Trophoblast cell (in vitro differentiated cells and primary cell): ENCODE measurements around the gene SPI1.

ENCODE experiments used
- DNase-seq, 2 donors: peaks; one replicate each; pipeline ENCODE4 v3.0.0-alpha.2; 2016
- H2AFZ ChIP-seq: 2 replicates; pipeline ENCODE4 v1.6.1; 2013; ENCODE audit warnings: low read length, moderate library complexity, mild to moderate bottlenecking; ENCODE audit not compliant: insufficient read depth, poor library complexity
- H2AK5ac ChIP-seq: 2 replicates; pipeline ENCODE4 v1.6.1; 2013; ENCODE audit warnings: mild to moderate bottlenecking, low read length
- H2BK120ac ChIP-seq: 2 replicates; pipeline ENCODE4 v1.6.1; 2013; ENCODE audit warnings: low read length, mild to moderate bottlenecking, moderate library complexity; ENCODE audit not compliant: insufficient read depth, poor library complexity
- H2BK12ac ChIP-seq: 2 replicates; pipeline ENCODE4 v1.6.1; 2013; ENCODE audit warnings: mild to moderate bottlenecking, low read length, moderate library complexity
- H2BK5ac ChIP-seq: 2 replicates; pipeline ENCODE4 v1.6.1; 2013; ENCODE audit warnings: low read length, low read depth, moderate library complexity, mild to moderate bottlenecking; ENCODE audit not compliant: poor library complexity
- H3K14ac ChIP-seq: 2 replicates; pipeline ENCODE4 v1.6.1; 2013; ENCODE audit warnings: mild to moderate bottlenecking, low read length
- H3K18ac ChIP-seq: 2 replicates; pipeline ENCODE4 v1.6.1; 2013; ENCODE audit warnings: mild to moderate bottlenecking, low read length
- H3K23ac ChIP-seq: 2 replicates; pipeline ENCODE4 v1.6.1; 2013; ENCODE audit warnings: low read length
- H3K27ac ChIP-seq: 2 replicates; pipeline ENCODE4 v1.5.1; 2013; ENCODE audit warnings: low read depth, mild to moderate bottlenecking, inconsistent platforms, low read length, moderate library complexity
- H3K27me3 ChIP-seq: 2 replicates; pipeline ENCODE4 v1.6.1; 2013; ENCODE audit warnings: inconsistent platforms, mild to moderate bottlenecking, low read length, moderate library complexity; ENCODE audit not compliant: insufficient read depth
- H3K36me3 ChIP-seq, 2 experiments: 1 replicate in 1 of 2; 2 replicates in 1 of 2; pipeline ENCODE4 v1.6.1; 2013; ENCODE audit warnings: low read length in 2 of 2, mild to moderate bottlenecking in 2 of 2, moderate library complexity in 1 of 2; ENCODE audit not compliant: insufficient read depth in 2 of 2, control insufficient read depth in 1 of 2
- H3K4ac ChIP-seq: 2 replicates; pipeline ENCODE4 v1.6.1; 2013; ENCODE audit warnings: low read depth, mild to moderate bottlenecking, low read length, moderate library complexity
- H3K4me1 ChIP-seq, 2 experiments: 1 replicate in 1 of 2; 2 replicates in 1 of 2; pipeline ENCODE4 v1.6.1; 2013; ENCODE audit warnings: low read length in 2 of 2, mild to moderate bottlenecking in 2 of 2, moderate library complexity in 1 of 2; ENCODE audit not compliant: insufficient read depth in 2 of 2, control insufficient read depth in 1 of 2
- H3K4me2 ChIP-seq: 2 replicates; pipeline ENCODE4 v1.6.1; 2013; ENCODE audit warnings: inconsistent platforms, mild to moderate bottlenecking, low read length, moderate library complexity
- H3K4me3 ChIP-seq: 2 replicates; pipeline ENCODE4 v1.5.1; 2013; ENCODE audit warnings: mild to moderate bottlenecking, low read depth, low read length, inconsistent platforms
- H3K79me1 ChIP-seq: one replicate; pipeline ENCODE4 v1.6.1; 2013; ENCODE audit warnings: low read length
- H3K79me2 ChIP-seq: 2 replicates; pipeline ENCODE4 v1.6.1; 2013; ENCODE audit warnings: low read length, mild to moderate bottlenecking; ENCODE audit not compliant: control insufficient read depth, insufficient read depth, poor library complexity
- H3K9ac ChIP-seq: 2 replicates; pipeline ENCODE4 v1.6.1; 2013; ENCODE audit warnings: mild to moderate bottlenecking, low read length
- H3K9me3 ChIP-seq: 2 replicates; pipeline ENCODE4 v1.6.1; 2013; ENCODE audit warnings: low read depth, mild to moderate bottlenecking, control low read depth, inconsistent platforms, low read length; ENCODE audit not compliant: insufficient read depth
- H4K12ac ChIP-seq: 2 replicates; pipeline ENCODE4 v1.6.1; 2013; ENCODE audit warnings: low read depth, mild to moderate bottlenecking, low read length, moderate library complexity
- H4K8ac ChIP-seq: 2 replicates; pipeline ENCODE4 v1.6.1; 2013; ENCODE audit warnings: low read depth, mild to moderate bottlenecking, low read length, moderate library complexity
- H4K91ac ChIP-seq: one replicate; pipeline ENCODE4 v1.6.1; 2013; ENCODE audit warnings: low read depth, mild to moderate bottlenecking, low read length, moderate library complexity
- WGBS: extraction: QIAGEN DNeasy Blood & Tissue Kit; methylation state at CpG from one replicate; pipeline ENCODE4 v1.1.7; 2013; ENCODE audit warnings: missing lambda C conversion rate; ENCODE audit not compliant: insufficient read length, insufficient coverage; ENCODE audit errors: extremely low coverage; 5-methylcytosine and 5-hydroxymethylcytosine counted together

The SPI1 gene

GRCh38 chr11:47345890-47346563 is 32.3 kb downstream of the SPI1 start:
- Histone ChIP-seq H2AFZ (no peak overlapping the region), H3K4ac (no peak overlapping the region), H2BK120ac (no peak overlapping the region), H2BK12ac (no peak overlapping the region), H3K4me3 (no peak overlapping the region), H4K8ac (no peak overlapping the region), H4K91ac (no peak overlapping the region), H3K27ac (no peak overlapping the region), H2BK5ac (no peak overlapping the region), H3K36me3 (no peaks in the 10 kb centered on the region), H3K14ac (no peak overlapping the region), H3K4me2 (no peak overlapping the region), H3K4me1 (no peaks in the 10 kb centered on the region), H3K79me2 (no peaks in the 10 kb centered on the region), H3K18ac (no peak overlapping the region), H4K12ac (no peak overlapping the region), H3K9me3 (no peaks in the 10 kb centered on the region), H3K79me1 (no peaks in the 10 kb centered on the region), H3K9ac (no peak overlapping the region), H3K23ac (no peak overlapping the region), H3K27me3 (no peaks in the 10 kb centered on the region), H2AK5ac (no peak overlapping the region)
- no peak for DNase-seq
- WGBS, result no CpG with 5 or more reads among the region's 18 CpGs

- H3K36me3 ChIP-seq, result no peaks in the 10 kb centered on the region
- no peak overlapping the region for H4K91ac ChIP-seq
- WGBS, result no CpG with 5 or more reads among the region's 15 CpGs
- no peaks in the 10 kb centered on the region for H3K27me3 ChIP-seq
- peaks cover 4 to 6% of the 10 kb centered on the region in 2 experiments for H3K4me1 ChIP-seq
- no peak for DNase-seq
- H2BK5ac ChIP-seq, result no peak overlapping the region
- H3K79me1 ChIP-seq, result no peaks in the 10 kb centered on the region
- H3K9ac ChIP-seq, result no peak overlapping the region
- no peak overlapping the region for H3K27ac ChIP-seq
- no peak overlapping the region for H3K4me2 ChIP-seq
- H2AFZ ChIP-seq, result no peak overlapping the region
- no peak overlapping the region for H3K4me3 ChIP-seq
- H3K14ac ChIP-seq, result no peak overlapping the region
- H4K12ac ChIP-seq, result no peak overlapping the region
- H3K23ac ChIP-seq, result no peak overlapping the region
- no peaks in the 10 kb centered on the region for H3K79me2 ChIP-seq
- H2BK12ac ChIP-seq, result no peak overlapping the region
- H3K4ac ChIP-seq, result no peak overlapping the region
- no peak overlapping the region for H4K8ac ChIP-seq
- H3K18ac ChIP-seq, result no peak overlapping the region
- H2AK5ac ChIP-seq, result no peak overlapping the region
- H2BK120ac ChIP-seq, result no peak overlapping the region
- no peaks in the 10 kb centered on the region for H3K9me3 ChIP-seq
Observed at GRCh38 chr11:47342854-47343253, 35.5 kb downstream of the SPI1 start.

- Histone ChIP-seq H2BK5ac (no peak overlapping the region), H3K4ac (no peak overlapping the region), H3K23ac (no peak overlapping the region), H2AFZ (no peak overlapping the region), H3K79me1 (no peaks in the 10 kb centered on the region), H2AK5ac (no peak overlapping the region), H3K4me2 (no peak overlapping the region), H3K27ac (no peak overlapping the region), H3K79me2 (no peaks in the 10 kb centered on the region), H3K18ac (no peak overlapping the region), H3K36me3 (no peaks in the 10 kb centered on the region), H4K91ac (no peak overlapping the region), H3K4me3 (no peak overlapping the region), H3K27me3 (no peaks in the 10 kb centered on the region), H4K12ac (no peak overlapping the region), H3K14ac (no peak overlapping the region), H2BK120ac (no peak overlapping the region), H3K9me3 (no peaks in the 10 kb centered on the region), H4K8ac (no peak overlapping the region), H3K4me1 (peaks cover 4 to 6% of the 10 kb centered on the region in 2 experiments), H3K9ac (no peak overlapping the region), H2BK12ac (no peak overlapping the region)
- no CpG with 5 or more reads among the region's 24 CpGs for WGBS
- DNase-seq, result no peak
Observed at GRCh38 chr11:47342036-47342803, 36.1 kb downstream of the SPI1 start.

- Histone ChIP-seq H2BK120ac (no peak overlapping the region), H3K27me3 (no peaks in the 10 kb centered on the region), H3K4me2 (no peak overlapping the region), H3K4me3 (no peak overlapping the region), H3K9me3 (no peaks in the 10 kb centered on the region), H3K4ac (no peak overlapping the region), H3K79me2 (no peaks in the 10 kb centered on the region), H3K4me1 (peaks cover 4 to 6% of the 10 kb centered on the region in 2 experiments), H4K12ac (no peak overlapping the region), H2BK5ac (no peak overlapping the region), H3K23ac (no peak overlapping the region), H3K27ac (no peak overlapping the region), H3K79me1 (no peaks in the 10 kb centered on the region), H3K36me3 (no peaks in the 10 kb centered on the region), H4K91ac (no peak overlapping the region), H4K8ac (no peak overlapping the region), H2AK5ac (no peak overlapping the region), H3K18ac (no peak overlapping the region), H2BK12ac (no peak overlapping the region), H3K9ac (no peak overlapping the region), H3K14ac (no peak overlapping the region), H2AFZ (no peak overlapping the region)
- no CpG with 5 or more reads among the region's 18 CpGs for WGBS
- no peak for DNase-seq
Observed at GRCh38 chr11:47340980-47341775, 37.2 kb downstream of the SPI1 start.
